HCT116 (cell line): ENCODE measurements around the gene RGS8.

Experiments
- EZH2 ChIP-seq: fragments of 200-600 bp; sonication (generic); IDR thresholded peaks from 2 replicates; pipeline ENCODE4 v1.6.1; 2017; ENCODE audit warnings: antibody characterized with exemption, mixed run types
- JUND ChIP-seq: IDR thresholded peaks from 2 replicates; pipeline ENCODE4 v1.6.1; 2012
- RAD21 ChIP-seq: IDR thresholded peaks from 2 replicates; pipeline ENCODE4 v1.6.1; 2012; ENCODE audit warnings: low read depth, mild to moderate bottlenecking
- TF ChIP-seq, protein P1 (sequence below): IDR thresholded peaks from 2 replicates; pipeline ENCODE4 v1.6.1; 2012; ENCODE audit warnings: low read depth
- TF ChIP-seq, protein P2 (sequence below), 3 experiments: fragments of 200-600 bp in 1 of 3; sonication (generic) in 1 of 3; IDR thresholded peaks in 2 of 3; conservative IDR thresholded peaks in 1 of 3; 2 replicates each; pipeline ENCODE4 v1.5.1; 2012 to 2017; ENCODE audit warnings: low read depth in 2 of 3, low read length in 2 of 3, antibody characterized with exemption in 1 of 3, borderline replicate concordance in 1 of 3, control low read depth in 1 of 3, mild to moderate bottlenecking in 1 of 3, mixed read lengths in 1 of 3, mixed run types in 1 of 3, moderate library complexity in 1 of 3; ENCODE audit not compliant: insufficient read depth in 1 of 3

DNA sequence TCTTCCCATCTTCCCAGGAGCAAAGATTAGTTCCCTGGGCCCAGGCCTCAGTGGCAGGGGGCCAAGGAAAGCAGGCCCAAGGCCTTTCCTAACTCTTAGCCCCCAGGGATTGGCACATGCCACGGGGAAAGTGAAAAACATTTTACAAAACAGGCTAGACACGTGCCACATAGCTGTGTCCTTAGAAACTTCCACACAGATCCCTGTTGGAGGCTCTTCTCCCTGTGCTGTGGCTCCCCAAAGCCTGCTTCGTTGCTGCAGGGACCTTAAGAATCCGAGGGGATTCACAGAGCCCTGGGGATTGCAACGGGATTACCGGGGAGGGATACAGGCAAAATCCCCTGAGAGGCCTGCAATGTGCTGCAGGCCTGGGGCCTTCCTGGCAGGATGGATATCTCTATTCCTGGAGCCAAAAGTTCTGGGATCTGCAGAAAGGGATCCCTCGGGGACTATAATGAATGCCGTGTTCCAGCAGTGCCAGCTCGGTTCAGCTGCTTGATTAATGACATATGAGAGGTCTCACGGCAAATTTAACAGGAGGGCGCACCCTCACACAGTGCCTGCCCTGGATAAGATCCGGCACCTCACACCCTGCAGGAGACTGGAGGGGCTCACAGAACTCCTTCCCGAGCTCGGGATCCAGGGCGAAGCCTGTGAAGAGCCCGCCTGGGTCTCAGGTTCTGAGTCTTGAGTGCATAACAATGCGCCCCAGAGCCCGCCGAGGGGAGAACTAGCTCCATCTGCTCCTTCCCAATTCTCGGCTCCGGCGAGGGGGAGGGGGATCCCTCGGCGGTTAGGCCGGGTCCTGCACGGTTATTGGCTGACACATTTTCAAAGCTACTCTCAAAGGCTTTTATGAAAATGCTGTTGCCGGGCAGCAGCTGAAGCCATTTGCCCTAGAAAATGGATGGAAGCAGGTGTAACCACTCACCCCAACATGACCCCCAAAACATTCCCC is 15.3 kb upstream of the RGS8 start:
- TF ChIP-seq RAD21, result no peak
- TF ChIP-seq EZH2, result no peak
- TF ChIP-seq JUND, result no peak
- TF ChIP-seq, protein P1, sequence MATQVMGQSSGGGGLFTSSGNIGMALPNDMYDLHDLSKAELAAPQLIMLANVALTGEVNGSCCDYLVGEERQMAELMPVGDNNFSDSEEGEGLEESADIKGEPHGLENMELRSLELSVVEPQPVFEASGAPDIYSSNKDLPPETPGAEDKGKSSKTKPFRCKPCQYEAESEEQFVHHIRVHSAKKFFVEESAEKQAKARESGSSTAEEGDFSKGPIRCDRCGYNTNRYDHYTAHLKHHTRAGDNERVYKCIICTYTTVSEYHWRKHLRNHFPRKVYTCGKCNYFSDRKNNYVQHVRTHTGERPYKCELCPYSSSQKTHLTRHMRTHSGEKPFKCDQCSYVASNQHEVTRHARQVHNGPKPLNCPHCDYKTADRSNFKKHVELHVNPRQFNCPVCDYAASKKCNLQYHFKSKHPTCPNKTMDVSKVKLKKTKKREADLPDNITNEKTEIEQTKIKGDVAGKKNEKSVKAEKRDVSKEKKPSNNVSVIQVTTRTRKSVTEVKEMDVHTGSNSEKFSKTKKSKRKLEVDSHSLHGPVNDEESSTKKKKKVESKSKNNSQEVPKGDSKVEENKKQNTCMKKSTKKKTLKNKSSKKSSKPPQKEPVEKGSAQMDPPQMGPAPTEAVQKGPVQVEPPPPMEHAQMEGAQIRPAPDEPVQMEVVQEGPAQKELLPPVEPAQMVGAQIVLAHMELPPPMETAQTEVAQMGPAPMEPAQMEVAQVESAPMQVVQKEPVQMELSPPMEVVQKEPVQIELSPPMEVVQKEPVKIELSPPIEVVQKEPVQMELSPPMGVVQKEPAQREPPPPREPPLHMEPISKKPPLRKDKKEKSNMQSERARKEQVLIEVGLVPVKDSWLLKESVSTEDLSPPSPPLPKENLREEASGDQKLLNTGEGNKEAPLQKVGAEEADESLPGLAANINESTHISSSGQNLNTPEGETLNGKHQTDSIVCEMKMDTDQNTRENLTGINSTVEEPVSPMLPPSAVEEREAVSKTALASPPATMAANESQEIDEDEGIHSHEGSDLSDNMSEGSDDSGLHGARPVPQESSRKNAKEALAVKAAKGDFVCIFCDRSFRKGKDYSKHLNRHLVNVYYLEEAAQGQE, result no peak
- TF ChIP-seq, protein P2, sequence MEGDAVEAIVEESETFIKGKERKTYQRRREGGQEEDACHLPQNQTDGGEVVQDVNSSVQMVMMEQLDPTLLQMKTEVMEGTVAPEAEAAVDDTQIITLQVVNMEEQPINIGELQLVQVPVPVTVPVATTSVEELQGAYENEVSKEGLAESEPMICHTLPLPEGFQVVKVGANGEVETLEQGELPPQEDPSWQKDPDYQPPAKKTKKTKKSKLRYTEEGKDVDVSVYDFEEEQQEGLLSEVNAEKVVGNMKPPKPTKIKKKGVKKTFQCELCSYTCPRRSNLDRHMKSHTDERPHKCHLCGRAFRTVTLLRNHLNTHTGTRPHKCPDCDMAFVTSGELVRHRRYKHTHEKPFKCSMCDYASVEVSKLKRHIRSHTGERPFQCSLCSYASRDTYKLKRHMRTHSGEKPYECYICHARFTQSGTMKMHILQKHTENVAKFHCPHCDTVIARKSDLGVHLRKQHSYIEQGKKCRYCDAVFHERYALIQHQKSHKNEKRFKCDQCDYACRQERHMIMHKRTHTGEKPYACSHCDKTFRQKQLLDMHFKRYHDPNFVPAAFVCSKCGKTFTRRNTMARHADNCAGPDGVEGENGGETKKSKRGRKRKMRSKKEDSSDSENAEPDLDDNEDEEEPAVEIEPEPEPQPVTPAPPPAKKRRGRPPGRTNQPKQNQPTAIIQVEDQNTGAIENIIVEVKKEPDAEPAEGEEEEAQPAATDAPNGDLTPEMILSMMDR (IDR thresholded peaks at IDR 0.05 in 2 of 3, conservative IDR thresholded peaks at IDR 0.05 in 1 of 3; ENCODE audit: borderline replicate concordance in 1 of 3, insufficient read depth in 1 of 3, low read depth in 2 of 3, low read length in 2 of 3), result no peak
